GM21825 (cell line): ENCODE results near the gene ANKRD40.

Experiments
- ATAC-seq: cut with Tn5 transposase; IDR thresholded peaks from one replicate; pipeline ENCODE4 v1.9.1; 2021; ENCODE audit warnings: mild to moderate bottlenecking, moderate library complexity; ENCODE audit not compliant: unreplicated experiment

Gene ANKRD40

DNA sequence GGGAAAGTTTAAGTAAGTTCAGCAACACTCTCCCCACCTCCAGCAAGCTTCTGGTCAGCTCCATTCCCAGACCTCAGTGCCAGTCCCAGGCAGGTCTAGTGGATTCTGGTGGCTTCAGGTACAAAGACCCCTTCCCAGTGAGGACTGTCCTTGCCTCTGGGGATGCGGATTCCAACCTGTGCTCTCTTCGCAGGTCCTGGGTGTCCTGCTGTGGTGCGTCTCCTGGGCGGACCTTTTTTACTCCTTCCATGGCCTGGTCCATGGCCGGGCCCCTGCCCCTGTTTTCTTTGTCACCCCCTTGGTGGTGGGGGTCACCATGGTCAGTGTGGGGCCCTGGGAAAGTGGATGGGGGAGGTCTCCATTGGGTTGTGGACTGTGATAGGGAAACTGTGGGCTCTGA lies 51.2 kb downstream of the ANKRD40 start:
- ATAC-seq: no peak

DNA sequence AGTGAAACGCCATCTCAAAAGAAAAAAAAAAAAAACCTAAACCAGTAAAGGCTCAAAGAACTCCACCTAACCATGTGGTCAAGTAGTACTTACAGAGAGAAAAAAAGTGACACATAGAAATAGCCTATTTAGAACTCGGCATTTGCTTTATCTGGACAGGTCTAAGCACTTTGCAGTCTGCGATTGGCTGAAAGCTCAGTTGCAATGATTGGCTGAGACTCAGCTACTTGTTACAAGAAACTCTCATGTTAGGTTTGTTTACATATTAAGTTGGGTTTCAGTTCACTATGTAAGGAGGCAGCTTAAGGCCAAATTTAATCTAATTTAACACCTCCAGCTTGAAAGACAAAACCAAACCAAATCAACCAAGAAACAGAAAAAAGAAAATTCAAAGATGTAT lies 54.0 kb downstream of the ANKRD40 start:
- no peak for ATAC-seq

GRCh38 chr17:50651661-50652060 lies 56.1 kb downstream of the ANKRD40 start:
- ATAC-seq: no peak

DNA sequence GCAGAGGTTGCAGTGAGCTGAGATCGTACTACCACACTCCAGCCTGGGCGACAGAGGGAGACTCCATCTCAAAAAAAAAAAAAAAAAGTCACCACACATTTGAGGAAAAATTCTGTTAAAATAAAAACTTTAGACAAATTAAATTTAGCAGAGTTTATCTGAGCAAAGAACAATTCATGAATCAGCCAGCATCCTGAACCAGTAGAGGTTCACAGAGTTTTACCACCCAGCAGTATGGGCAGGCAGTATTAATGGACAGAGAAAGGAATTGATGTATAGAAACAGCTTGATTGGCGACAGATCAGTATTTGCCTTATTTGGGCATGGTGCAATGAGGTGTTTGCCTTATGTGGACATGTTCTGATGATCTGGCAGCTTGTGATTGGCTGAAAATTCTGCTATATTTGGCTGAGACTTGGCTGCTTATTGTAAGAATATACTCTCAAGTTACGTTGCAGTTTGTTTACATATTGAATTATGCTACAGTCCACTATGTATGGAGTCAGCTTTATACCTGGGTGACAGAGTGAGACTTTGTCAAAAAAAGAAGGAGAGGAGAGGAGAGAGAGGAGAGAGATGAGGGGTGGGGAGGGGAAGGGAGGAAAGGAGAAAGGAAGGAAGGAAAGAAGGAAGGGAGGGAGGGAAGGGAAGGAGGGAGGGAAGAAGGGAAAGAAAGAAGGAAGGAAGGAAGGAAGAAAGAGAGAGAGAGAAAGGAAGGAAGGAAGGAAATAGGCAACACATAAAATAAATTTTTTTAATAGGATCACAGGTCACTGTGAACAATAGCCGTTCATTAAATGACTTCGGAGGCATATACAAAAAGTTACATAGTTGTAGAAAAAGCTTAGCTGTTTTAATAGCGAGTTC lies 58.4 kb downstream of the ANKRD40 start:
- ATAC-seq: no peak

- ATAC-seq: no peak
Measured at GRCh38 chr17:50647187-50647586, 60.5 kb downstream of the ANKRD40 start.

- no peak for ATAC-seq
Measured at GRCh38 chr17:50645748-50646682, 61.7 kb downstream of the ANKRD40 start.
